Spleen (tissue), 7 donors: ENCODE results near the gene SLC2A9.

Experiments used
- CTCF ChIP-seq, 11 experiments: fragments of 200-600 bp in 7 of 11; fragments of 450-650 bp in 4 of 11; sonication (generic) in 4 of 11; IDR thresholded peaks in 8 of 11; conservative IDR thresholded peaks in 3 of 11; 1 replicate in 7 of 11; 2 replicates in 4 of 11; pipeline versions ENCODE4 v1.4.0 to v1.8.0; 2016 to 2021; ENCODE audit warnings: antibody characterized with exemption in 11 of 11, inconsistent platforms in 4 of 11, mild to moderate bottlenecking in 1 of 11
- POLR2A ChIP-seq, 3 donors: fragments of 450-650 bp; IDR thresholded peaks; one replicate each; pipeline ENCODE4 v1.5.1; 2017; ENCODE audit warnings: antibody characterized with exemption in 3 of 3, mild to moderate bottlenecking in 1 of 3
- POLR2AphosphoS5 ChIP-seq, 3 donors: sonication (generic); formaldehyde crosslinking; IDR thresholded peaks; one replicate each; pipeline ENCODE4 v1.5.1; 2017; ENCODE audit warnings: antibody characterized with exemption in 3 of 3
- donor health status: DM: no; HTN: no; CAD: no; lungs with moderate emphysema.
- donor health status: DM: no; HTN: no; CAD: no.
- donor health status: DM: no; HTN: no; CAD: no.

GRCh38 chr4:9988933-9989332, 32.4 kb downstream of the SLC2A9 start:
- TF ChIP-seq CTCF (IDR thresholded peaks at IDR 0.05 in 8 of 11, conservative IDR thresholded peaks at IDR 0.05 in 3 of 11) (no peak), POLR2A (IDR thresholded peaks at IDR 0.05) (no peak), POLR2AphosphoS5 (IDR thresholded peaks at IDR 0.05) (no peak)
